DMS 273 treated with DMSO at 0.1 percent for 48 hours (cell line): ENCODE results near the gene ZNF654.
"Not testable (repeated sequence)": the region's sequence is repeated elsewhere in the genome, so short reads cannot be mapped to it uniquely, and the experiment has no call there.

ENCODE experiments used
- DNase-seq: peaks from one replicate; lab custom pipeline; 2025; lab: John Stamatoyannopoulos, UW

ZNF654 gene

DNA sequence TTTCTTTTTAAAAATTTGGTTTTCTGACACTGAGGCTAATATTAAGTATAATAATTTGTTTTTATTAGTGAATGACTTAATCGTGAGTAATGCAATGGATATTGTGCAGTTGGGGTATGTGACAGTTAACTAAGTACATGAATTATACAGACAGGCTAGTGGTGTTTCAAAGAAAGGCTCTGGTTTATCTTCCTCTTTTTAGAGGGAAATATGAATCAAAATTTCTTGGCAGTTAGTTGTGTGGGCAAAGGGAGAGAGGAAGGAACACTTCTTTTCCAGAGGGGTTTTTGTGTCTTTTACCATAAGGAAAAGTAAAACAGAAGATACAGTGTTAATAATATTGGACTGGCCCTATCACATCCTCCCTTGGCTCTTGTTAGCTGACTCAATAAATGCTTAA lies 2.7 kb downstream of the ZNF654 start:
- no peak for DNase-seq

DNA sequence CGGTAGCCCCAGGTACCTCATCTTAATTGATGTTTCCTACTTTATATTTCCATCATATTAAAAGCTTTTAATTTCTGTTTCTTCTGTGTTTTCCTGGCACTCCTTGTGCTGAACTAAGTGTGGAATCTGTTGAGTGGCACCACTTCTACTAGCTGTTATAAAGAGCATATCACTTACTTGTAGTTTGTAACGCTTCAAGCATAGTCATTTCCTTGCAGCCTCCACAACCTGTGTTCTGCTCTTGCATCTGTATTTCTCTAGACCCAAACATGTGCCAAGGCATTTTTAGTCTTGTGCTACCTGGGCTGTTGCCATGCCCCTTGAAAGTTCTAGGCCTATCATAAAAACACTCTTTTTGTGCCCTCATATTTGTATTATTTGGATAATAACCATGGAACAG lies 16.0 kb downstream of the ZNF654 start:
- no peak for DNase-seq

DNA sequence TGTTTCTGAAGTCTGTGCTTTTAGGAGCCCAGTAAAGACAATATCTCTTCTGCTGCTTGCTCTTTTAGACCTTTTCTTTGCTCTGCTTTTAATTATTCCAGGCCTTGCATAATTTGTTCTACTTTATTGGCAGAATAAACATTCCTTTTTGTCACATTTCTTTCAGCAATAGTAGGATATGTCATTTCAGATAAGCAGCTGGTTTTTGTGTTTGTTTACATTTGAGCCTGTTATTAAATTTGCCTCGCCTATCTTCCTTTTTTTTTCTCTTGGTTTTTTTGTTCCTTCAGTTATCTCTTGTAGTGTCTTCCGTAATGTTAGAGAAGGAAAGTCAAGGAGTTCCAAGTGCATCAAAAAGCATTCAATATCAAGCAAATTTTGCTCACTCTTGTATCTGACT lies 16.4 kb downstream of the ZNF654 start:
- DNase-seq: no peak

DNA sequence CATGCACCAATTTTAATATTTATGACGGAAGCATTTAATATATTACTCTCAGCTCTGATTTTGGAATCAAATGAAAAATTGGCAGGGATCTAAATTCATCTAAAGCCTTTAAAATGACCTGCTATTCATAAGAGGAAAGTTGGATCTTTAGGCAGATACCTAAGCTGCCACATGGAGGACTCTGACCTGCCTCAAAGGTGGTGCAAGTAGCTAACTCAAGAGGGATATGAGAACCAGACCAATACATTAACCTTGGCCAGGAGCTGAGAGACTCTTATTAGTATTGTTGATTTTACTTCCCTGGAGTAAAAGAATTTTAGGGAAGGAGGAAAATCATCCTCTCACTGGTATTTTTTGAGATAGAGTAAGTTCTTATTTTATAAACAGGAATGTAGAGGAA lies 17.7 kb downstream of the ZNF654 start:
- DNase-seq: no peak

DNA sequence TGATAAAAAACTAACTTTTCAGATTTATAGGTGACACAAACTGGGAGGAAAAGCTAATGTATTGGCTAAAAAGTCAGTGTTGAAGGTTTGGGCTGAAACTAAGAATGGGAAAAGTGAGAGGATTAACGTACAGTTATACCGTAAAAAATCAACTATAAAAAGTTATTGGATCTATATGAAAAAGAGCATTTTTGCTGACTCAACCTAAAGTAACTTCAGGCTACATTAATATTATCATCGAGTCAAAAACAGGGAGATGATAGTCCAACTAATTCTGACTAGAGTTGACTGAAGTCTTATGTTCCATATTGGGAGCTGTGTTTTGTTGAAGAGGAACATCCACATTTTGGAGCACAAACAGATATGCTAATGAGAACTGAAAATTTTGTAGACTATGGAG lies 19.9 kb downstream of the ZNF654 start:
- DNase-seq: no peak

DNA sequence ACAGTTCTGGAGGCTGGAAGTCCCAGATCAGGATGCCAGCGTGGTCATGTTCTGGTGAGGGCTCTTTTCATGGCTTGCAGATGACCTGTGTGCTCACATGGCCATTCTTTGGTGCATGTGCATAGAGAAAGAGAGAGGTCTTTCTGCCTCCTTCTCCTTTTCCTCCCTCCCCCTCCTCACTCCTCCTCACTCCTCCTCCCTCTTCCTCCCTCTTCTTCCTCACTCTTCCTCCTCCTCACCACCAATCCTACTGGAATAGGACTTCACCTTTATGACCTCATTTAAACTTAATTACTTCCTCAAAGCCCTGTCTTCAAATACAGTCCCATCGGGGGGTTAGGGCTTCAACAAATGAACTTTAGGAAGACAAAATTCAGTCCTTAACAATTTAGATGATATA lies 23.8 kb downstream of the ZNF654 start:
- DNase-seq: no peak

DNA sequence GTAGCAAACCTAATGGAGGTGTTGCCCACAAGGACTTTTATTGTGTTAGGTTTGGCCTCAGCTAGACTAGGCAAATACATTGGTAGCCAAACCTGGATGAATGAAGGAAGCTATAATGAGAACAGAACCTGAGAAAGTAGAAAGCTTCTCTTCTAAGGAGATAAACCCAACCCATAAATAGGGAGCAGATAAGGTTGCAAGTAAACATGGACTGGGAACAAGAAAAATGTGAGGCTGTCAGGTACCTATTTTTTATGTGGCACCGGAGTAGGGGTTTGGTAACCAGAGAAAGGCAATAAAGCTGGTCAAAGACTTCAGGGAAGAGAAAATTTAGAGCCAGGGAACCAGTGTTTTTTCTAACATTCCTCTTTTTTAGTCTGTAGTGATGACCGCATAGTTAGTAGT lies 25.0 kb downstream of the ZNF654 start:
- DNase-seq: no peak

DNA sequence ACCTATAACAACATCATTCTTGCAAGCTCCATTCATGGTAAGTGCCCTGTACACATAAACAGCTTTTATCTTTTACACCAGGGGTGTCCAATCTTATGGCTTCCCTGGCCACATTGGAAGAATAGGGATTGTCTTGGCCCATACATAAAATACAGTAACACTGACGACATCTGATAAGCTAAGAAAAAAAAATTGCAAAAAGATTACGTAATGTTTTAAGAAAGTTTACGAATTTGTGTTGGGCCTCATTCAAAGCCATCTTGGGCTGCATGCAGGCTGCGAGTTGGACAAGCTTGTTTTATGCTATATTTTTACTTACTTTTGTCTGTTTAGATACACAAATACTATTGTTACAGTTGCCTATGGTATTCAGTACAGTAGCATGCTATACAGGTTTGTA lies 31.6 kb downstream of the ZNF654 start:
- DNase-seq: no peak

DNA sequence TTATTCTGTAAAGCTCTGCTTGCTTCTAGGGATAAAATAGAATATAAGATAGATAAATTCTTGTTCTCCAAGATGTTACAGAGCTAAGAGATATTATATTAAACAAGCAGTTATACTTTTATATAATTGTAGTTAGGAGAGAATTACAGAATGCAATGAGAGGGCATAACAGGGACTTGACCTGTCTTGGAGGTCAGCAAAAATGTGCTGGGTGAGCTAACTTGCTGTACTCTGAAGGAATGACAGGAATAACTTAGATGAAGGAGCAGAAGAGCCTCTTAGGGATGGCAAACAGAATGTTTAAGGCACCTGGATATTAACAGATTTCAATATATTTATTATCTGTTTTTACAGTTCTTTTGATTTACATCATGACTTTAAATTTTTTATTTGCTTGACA lies 33.2 kb downstream of the ZNF654 start:
- DNase-seq: no peak

DNA sequence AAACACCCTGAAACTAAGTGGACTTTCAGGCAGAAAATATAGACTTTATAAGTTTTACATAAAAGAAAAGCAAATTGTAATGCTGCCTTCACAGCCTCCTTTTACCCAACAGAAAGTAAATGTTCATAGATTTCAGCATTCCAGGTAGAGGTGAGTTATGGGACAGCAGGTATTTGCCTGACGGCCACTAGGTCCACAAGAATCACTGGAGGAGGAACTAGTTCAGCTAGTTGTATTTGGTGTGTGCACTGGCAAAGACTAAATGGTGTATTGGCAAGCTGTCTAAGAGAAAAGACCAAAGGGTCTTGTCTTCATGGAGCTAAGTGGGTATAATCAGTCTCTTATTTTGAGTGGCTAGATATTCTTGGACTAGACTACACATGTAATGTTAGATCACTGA lies 34.2 kb downstream of the ZNF654 start:
- DNase-seq: no peak

DNA sequence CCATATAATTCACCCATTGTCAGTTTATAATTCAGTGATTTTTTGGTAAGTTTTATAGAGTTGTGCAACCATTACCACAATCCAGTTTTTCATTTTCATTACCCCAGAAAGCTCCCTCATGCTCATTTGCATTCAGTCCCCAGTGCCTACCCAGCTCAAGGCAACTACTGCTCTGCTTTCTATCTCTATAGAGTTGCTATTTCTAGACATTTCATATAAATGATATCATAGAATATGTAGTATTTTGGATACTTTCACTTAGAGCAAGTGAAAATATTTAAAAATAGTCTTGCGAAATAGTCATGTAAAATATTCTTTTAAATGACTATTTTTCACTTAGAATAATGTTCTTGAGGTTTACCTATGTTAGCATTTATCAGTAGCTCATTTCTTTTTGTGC lies 42.1 kb downstream of the ZNF654 start:
- DNase-seq: no peak

DNA sequence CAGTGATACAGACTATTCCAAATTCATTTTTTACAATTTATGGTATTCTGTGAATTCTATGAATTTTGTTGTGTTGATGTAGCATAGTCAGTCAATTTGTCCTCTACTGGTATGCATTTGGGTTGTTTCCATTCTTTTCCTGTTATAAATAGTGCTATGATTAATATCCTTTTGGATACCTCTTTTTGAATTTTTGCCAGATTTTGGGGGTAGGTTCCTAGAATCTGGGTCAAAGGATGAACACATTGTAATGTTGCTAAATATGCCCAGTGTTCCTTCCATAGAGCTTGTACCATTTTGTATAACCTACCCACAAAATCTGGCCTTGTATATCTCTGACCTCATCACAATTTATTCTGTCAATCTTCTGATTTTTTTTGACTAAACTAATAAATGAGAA lies 46.3 kb downstream of the ZNF654 start:
- no peak for DNase-seq

DNA sequence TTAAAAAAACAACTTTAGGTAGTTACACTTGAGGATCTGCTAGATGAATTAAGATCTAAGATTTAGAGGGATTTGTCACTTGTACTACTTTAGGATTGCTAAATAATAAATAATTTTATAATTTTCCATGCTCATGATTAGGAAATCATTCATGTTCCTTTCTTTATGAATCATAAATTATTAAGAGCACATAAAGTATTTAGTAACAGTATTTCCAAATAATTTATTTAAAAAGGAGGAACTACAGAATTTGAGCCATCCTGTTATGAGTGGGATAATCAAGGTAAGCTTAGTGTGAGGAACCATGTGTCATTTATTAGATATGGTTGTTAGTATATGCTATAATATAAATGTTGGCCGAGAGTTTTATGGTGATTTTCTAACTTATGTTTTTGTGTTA lies 53.2 kb downstream of the ZNF654 start:
- DNase-seq: no peak

DNA sequence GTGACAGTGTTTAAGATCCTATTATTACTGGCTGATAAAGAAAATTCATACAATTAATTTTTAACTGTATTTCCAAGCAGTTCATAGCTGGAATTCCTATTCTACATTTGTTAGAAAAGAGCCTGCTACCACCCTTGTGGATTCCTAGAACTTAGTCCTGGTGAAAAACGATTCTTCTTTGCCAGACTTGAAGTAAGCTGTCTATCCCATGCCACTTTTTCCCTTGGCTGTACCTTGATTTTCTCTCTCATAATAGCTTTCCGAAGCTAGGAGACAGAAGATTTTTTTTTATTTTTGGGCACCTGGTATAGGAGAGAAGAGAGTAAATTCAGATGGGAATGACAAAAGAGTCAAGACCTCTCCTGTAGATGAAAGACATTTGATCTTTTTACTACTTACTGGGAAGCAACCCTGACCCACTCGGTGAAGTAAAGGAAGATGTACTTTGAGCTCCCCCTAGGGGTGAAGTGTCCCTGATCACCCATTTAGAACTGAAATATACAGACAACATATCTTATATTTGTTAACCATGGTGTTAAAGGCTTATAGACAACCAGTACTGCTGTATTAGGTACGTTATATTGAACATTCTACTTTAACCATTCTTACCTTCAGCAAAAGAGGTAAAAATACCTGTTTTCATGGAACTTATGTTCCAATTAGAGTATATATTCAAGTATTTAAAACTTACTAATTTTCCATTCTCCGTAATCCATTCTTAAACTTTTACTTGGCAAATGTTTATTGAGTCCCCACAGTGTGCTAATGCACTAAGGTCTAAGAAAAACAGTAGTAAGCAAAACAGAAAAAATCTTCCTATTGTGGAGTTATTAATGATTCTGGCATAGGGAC lies 54.5 kb downstream of the ZNF654 start:
- peak; percentile 3 for DNase-seq

DNA sequence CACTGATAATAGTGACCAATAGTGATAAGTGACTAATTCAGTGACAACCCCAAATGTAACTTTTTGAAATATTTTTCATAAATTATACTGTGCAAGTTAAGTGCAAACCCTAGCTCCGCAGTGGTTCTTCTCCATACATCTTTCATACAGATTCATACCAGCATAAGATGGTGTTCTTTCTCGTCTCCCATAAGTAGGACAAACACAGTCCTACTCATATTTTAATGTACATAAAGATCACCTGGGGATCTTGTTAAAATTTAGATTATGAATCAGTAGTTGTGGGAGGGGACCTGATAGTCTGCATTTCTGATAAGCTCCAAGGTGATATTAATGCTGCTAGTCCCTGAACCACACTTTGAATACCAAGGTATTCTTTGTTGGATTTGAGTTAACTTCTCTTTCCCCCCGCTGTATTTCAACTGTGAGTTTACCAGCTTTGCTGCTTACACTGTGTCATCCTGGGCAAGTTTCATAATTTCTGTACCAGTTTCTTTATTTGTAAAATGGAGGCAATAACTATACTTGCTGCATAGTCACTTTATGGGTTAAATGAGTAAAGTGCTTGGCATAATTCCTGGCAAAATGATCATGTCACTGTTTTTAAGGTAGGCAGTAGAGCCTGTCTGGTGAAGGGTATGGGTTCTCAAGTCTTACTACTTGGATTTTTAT lies 56.0 kb downstream of the ZNF654 start:
- no peak for DNase-seq

DNA sequence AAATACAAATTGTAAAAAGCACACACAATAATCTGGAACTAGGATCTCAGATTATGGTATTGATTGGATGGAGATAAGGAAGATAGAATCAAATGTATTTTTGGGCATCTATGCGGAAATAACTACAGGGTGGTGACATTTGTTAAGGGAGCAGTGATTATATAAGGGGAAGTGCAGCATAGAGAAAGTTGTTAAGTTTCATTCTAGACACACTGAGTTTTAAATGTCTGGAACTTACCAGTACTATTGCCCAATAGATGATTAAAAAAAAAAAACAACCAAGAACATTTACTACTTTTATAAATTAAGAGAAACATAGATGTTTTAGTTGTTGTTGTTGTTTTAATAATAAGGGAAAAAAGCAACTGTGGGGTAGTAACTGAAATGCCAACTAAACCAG lies 58.6 kb downstream of the ZNF654 start:
- no peak for DNase-seq

DNA sequence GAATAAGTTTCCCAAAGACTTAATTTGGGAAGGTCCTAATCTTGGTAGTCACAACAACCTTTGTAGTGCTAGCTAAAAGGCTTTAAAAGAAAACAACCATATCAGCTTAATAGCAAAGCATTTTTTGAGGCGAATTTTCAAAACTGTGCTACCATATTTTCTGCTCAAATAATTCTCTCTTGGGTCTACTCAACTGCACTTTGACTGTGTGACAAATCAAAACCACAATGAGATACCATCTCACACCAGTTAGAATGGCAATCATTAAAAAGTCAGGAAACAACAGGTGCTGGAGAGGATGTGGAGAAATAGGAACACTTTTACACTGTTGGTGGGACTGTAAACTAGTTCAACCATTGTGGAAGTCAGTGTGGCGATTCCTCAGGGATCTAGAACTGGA lies 59.5 kb downstream of the ZNF654 start:
- not testable (repeated sequence) for DNase-seq

DNA sequence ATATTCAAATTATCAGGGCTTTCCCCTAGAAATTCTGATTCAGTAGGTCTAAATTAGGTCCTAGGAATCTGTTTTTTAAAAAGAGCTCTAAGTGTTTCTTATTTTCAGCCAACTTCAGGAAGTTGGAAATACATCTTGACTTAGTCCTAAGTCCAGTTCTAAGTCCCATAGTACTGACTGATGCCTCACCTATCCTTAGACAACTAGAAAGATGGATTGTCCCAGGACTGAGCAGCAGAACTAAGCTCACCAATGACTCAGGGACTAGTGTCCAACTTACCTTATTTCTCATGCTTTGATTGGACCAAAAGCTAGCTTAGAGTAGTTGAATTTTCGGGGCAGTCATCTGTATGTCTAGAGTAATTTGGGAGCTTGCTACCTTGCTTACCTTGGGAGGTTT lies 64.5 kb downstream of the ZNF654 start:
- DNase-seq: no peak

DNA sequence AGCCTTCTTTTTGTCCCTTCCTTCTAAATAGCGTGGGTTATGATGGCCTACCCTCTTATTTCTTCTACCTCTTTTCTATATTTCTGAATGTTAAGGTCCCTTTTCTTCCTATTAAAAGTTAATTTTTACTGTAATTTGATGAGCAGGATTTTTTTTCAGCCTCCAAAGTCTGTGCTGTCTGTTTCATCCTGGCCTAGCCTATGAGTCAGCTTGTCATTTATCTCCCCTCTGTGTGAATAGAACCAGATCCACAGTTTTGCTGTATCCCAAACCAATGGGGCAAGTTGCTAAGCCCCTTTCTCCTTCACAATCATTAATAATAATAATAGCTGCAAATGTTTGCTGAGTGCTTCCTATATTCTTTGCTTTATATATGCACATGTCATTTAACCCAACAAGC lies 72.6 kb downstream of the ZNF654 start:
- no peak for DNase-seq

DNA sequence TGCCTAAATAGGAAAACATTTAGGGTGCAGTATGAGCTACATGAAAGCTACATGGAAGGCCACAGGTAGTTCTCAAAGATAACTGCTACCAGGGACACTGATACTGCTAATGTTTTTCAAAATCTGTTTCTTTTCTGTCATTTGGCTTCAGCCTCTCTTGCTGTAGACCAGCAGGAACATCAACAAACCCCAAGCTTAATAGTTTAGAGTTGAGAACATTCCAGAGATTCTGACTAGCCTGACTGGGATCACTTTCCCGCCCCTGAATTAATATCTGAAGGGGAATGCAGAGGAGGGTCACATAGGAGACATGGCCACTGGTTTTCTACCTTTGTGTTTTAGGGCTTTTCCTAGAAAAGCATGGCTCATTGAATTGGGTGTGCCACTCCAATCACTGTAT lies 73.8 kb downstream of the ZNF654 start:
- no peak for DNase-seq

DNA sequence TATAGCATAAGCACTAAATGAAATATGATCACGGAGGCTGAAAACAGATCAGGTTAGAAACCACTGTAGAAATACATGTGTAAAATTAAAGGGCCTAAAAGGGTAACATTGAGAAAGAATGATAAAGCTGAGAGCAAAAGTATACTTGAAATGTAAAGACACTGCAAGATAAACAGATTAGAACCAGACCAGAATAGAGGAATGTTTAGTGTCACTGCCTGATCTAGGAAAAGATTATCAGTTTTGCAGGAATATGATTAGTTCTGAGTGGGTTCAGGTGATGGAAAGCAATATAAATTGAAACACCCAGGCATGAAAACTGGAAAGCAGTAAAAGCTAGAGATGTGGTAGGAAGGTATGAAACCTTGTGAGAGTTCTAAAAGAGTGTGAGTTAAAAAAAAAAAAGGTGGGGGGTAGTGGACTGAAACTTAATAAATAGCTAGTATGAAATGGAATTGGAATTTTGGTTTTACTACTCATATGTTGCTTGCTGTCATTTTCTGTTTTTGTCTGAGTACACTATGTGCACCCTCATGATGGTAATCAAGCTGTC lies 74.7 kb downstream of the ZNF654 start:
- DNase-seq: no peak

DNA sequence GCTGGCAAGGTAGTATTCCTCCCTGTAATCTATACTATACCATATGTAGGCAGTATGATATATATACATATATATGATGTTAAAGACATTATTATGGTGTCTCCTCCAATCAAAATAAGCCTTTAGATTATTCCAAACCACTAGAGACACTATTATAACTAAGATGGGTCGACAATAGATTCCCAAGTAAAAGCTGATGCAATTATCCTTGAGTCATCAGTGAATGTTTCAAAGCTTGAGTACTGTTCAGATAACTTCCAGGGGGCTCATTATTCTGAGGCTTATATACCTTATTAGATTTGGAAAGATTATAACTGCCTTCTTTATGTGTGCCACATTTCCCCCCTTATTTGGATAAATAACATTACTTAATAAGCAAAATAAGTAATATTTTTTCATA lies 78.8 kb downstream of the ZNF654 start:
- no peak for DNase-seq

DNA sequence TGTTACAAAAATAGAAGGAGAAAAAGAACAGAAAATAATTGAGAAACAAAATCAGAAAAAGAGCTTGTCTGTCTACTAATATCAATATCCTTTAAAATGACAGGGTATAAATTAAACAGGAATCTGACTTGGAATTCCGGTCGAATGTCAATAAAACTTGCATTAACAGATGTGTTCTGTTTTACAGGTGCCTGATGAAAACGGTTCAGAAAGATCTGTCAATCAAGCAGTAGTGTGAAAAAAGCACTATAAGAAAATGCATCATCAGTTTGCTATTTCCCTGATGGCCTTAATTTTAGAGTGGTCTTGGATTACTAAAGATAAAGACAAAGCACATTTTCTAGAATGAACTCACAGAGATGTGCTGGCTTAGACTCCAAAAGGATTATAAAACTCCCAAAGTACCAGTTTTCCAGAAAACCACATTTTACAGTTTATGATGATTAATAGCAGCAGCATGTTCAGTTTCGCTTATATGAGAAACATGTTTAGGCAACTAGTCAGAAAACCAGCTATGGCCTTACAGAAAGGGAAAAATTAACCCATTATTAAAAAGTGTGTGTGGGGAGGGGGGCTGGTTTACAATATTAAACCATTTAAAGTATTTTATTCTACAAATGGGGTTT lies 82.5 kb downstream of the ZNF654 start:
- no peak for DNase-seq
